H1 (cell line): ENCODE measurements around the gene PTGDR2. TPM values are rescaled to one million over a fixed set of nuclear protein-coding genes. Genes with fewer than 3 reads are reported as not detected.

Experiments used
- CTCF ChIA-PET: fragments of 300-600 bp; sonication (Branson Sonifier 250); formaldehyde crosslinking; loops from one replicate; lab custom pipeline; 2021; ENCODE audit not compliant: partially characterized antibody; lab: Charles Lee
- POLR2A ChIA-PET: fragments of 300-600 bp; sonication (Branson Sonifier 250); formaldehyde crosslinking; loops from one replicate; lab custom pipeline; 2021; ENCODE audit warnings: inconsistent platforms; ENCODE audit not compliant: partially characterized antibody; lab: Charles Lee
- DNase-seq, 2 experiments: peaks; one replicate each; pipeline versions ENCODE4 v3.0.0 to v3.0.0-alpha.2; 2010 to 2022; ENCODE audit warnings: low spot score in 2 of 2, low read depth in 1 of 2, mixed read lengths in 1 of 2
- FAIRE-seq: peaks from 2 replicates; lab custom pipeline; 2011; peaks lifted over from hg19 to GRCh38; lab: Jason Lieb, UNC
- H2AFZ ChIP-seq: 2 replicates; pipeline ENCODE4 v1.8.1; 2012; ENCODE audit warnings: low read length, inconsistent platforms
- H2AK5ac ChIP-seq: 2 replicates; pipeline ENCODE4 v1.6.1; 2013; ENCODE audit warnings: low read depth, low read length
- H2BK120ac ChIP-seq: replicated peaks from 2 replicates; pipeline ENCODE3; 2013; ENCODE audit warnings: low read depth, low read length, inconsistent platforms
- H2BK12ac ChIP-seq: 2 replicates; pipeline ENCODE4 v1.6.1; 2013; ENCODE audit warnings: low read depth, low read length
- H2BK15ac ChIP-seq: 2 replicates; pipeline ENCODE4 v1.6.1; 2013; ENCODE audit warnings: low read length
- H2BK20ac ChIP-seq: 2 replicates; pipeline ENCODE4 v1.6.1; 2013; ENCODE audit warnings: low read length
- H2BK5ac ChIP-seq: 2 replicates; pipeline ENCODE4 v1.6.1; 2013; ENCODE audit warnings: low read depth, low read length
- H3K14ac ChIP-seq: 2 replicates; pipeline ENCODE4 v1.6.1; 2013; ENCODE audit warnings: inconsistent platforms; ENCODE audit not compliant: insufficient read length
- H3K18ac ChIP-seq: 2 replicates; pipeline ENCODE4 v1.6.1; 2013; ENCODE audit warnings: low read length; ENCODE audit errors: extremely low read depth
- H3K23ac ChIP-seq: 2 replicates; pipeline ENCODE4 v1.6.1; 2013; ENCODE audit warnings: inconsistent platforms; ENCODE audit not compliant: insufficient read length
- H3K23me2 ChIP-seq: 2 replicates; pipeline ENCODE4 v1.6.1; 2013; ENCODE audit warnings: low read depth, low read length
- H3K27ac ChIP-seq: 2 replicates; pipeline ENCODE4 v1.6.1; 2011; ENCODE audit warnings: low read depth, low read length, inconsistent platforms
- H3K27me3 ChIP-seq, 4 experiments: replicated peaks in 1 of 4; 1 replicate in 1 of 4; 2 replicates in 3 of 4; pipeline versions ENCODE4 v1.6.1 to v1.8.1; 2011 to 2013; ENCODE audit warnings: low read length in 3 of 4, mild to moderate bottlenecking in 3 of 4, inconsistent platforms in 2 of 4, mixed read lengths in 2 of 4, moderate library complexity in 1 of 4; ENCODE audit not compliant: control insufficient read depth in 3 of 4, insufficient read depth in 3 of 4; ENCODE audit errors: extremely low read depth in 1 of 4
- H3K36me3 ChIP-seq, 4 experiments: 2 replicates each; pipeline versions ENCODE4 v1.6.1 to v1.8.1; 2011 to 2013; ENCODE audit warnings: mild to moderate bottlenecking in 4 of 4, low read length in 3 of 4, moderate library complexity in 2 of 4, control low read depth in 1 of 4, inconsistent platforms in 1 of 4; ENCODE audit not compliant: insufficient read depth in 4 of 4, control insufficient read depth in 2 of 4
- H3K4ac ChIP-seq: replicated peaks from 2 replicates; pipeline ENCODE3; 2013; ENCODE audit warnings: low read length, low read depth, mixed read lengths, inconsistent platforms; ENCODE audit not compliant: insufficient read length
- H3K4me1 ChIP-seq, 4 experiments: replicated peaks in 1 of 4; 1 replicate in 1 of 4; 2 replicates in 3 of 4; pipeline versions ENCODE4 v1.6.1 to v1.8.1; 2011 to 2013; ENCODE audit warnings: low read length in 3 of 4, inconsistent platforms in 2 of 4, mixed read lengths in 1 of 4; ENCODE audit not compliant: insufficient read depth in 4 of 4, control insufficient read depth in 3 of 4
- H3K4me2 ChIP-seq, 2 experiments: 2 replicates each; pipeline versions ENCODE4 v1.6.1 to v1.8.1; 2011 to 2013; ENCODE audit warnings: low read depth in 2 of 2, low read length in 2 of 2, control low read depth in 1 of 2, inconsistent platforms in 1 of 2, mild to moderate bottlenecking in 1 of 2; ENCODE audit not compliant: insufficient read depth in 1 of 2
- H3K4me3 ChIP-seq, 4 experiments: fragments of 200-600, 300-600 bp in 1 of 4; sonication (generic), shearing (Covaris generic), sonication (Bioruptor Twin) in 1 of 4; 2 replicates each; pipeline versions ENCODE4 v1.5.1 to v1.8.1; 2011 to 2016; ENCODE audit warnings: low read length in 4 of 4, low read depth in 3 of 4, control low read depth in 2 of 4, inconsistent platforms in 2 of 4, mild to moderate bottlenecking in 2 of 4, mixed read lengths in 1 of 4, moderate library complexity in 1 of 4; ENCODE audit not compliant: insufficient read depth in 2 of 4; ENCODE audit errors: extremely low read depth in 1 of 4
- H3K56ac ChIP-seq: replicated peaks from 2 replicates; pipeline ENCODE3; 2013; ENCODE audit warnings: low read depth, mild to moderate bottlenecking, mixed read lengths, low read length, inconsistent platforms; ENCODE audit not compliant: insufficient read length
- H3K79me1 ChIP-seq: 2 replicates; pipeline ENCODE4 v1.6.1; 2013; ENCODE audit warnings: low read depth, low read length, control low read depth
- H3K79me2 ChIP-seq, 2 experiments: 2 replicates each; pipeline versions ENCODE4 v1.6.1 to v1.8.1; 2012 to 2013; ENCODE audit warnings: low read length in 2 of 2, mild to moderate bottlenecking in 2 of 2, inconsistent platforms in 1 of 2; ENCODE audit not compliant: insufficient read depth in 2 of 2, control insufficient read depth in 1 of 2
- H3K9ac ChIP-seq, 4 experiments: replicated peaks in 1 of 4; 1 replicate in 1 of 4; 2 replicates in 3 of 4; pipeline versions ENCODE4 v1.6.1 to v1.8.1; 2011 to 2013; ENCODE audit warnings: low read depth in 3 of 4, low read length in 3 of 4, control low read depth in 2 of 4, mild to moderate bottlenecking in 2 of 4, moderate library complexity in 2 of 4, inconsistent platforms in 1 of 4; ENCODE audit errors: extremely low read depth in 1 of 4
- H3K9me3 ChIP-seq, 2 experiments: 2 replicates each; pipeline versions ENCODE4 v1.6.1 to v1.8.1; 2012 to 2013; ENCODE audit warnings: mild to moderate bottlenecking in 2 of 2, moderate library complexity in 2 of 2, control low read depth in 1 of 2, inconsistent platforms in 1 of 2, low read depth in 1 of 2, low read length in 1 of 2, mixed read lengths in 1 of 2; ENCODE audit not compliant: insufficient read depth in 2 of 2
- H4K20me1 ChIP-seq, 2 experiments: replicated peaks in 1 of 2; 2 replicates each; pipeline versions ENCODE3 to v1.8.1; 2011 to 2013; ENCODE audit warnings: inconsistent platforms in 2 of 2, low read length in 2 of 2, mild to moderate bottlenecking in 1 of 2; ENCODE audit not compliant: insufficient read depth in 2 of 2, control insufficient read depth in 1 of 2
- H4K5ac ChIP-seq: 2 replicates; pipeline ENCODE4 v1.6.1; 2013; ENCODE audit warnings: low read length, low read depth, mixed read lengths, inconsistent platforms; ENCODE audit not compliant: insufficient read length
- H4K8ac ChIP-seq: 2 replicates; pipeline ENCODE4 v1.8.0; 2013; ENCODE audit warnings: mild to moderate bottlenecking, moderate library complexity, low read length, inconsistent platforms; ENCODE audit not compliant: insufficient read depth; ENCODE audit errors: extremely low read depth
- H4K91ac ChIP-seq: replicated peaks from 2 replicates; pipeline ENCODE3; 2013; ENCODE audit warnings: low read length, mixed read lengths, inconsistent platforms; ENCODE audit not compliant: insufficient read length
- KDM4A ChIP-seq: IDR thresholded peaks from one replicate; pipeline ENCODE4 v1.7.1; 2012; ENCODE audit warnings: low read depth, mild to moderate bottlenecking, moderate library complexity, low read length, inconsistent platforms; ENCODE audit not compliant: severe bottlenecking
- KDM5A ChIP-seq: fragments of 200-600 bp; IDR thresholded peaks from 2 replicates; pipeline ENCODE4 v1.7.1; 2012; ENCODE audit warnings: mild to moderate bottlenecking, low read length, inconsistent platforms, mixed read lengths
- ZNF274 ChIP-seq: IDR thresholded peaks from 2 replicates; pipeline ENCODE4 v1.7.0; 2012; ENCODE audit warnings: low read length, borderline replicate concordance; ENCODE audit errors: extremely low read depth
- WGBS, 2 experiments: shearing (Covaris generic) in 1 of 2; methylation state at CpG; one replicate each; pipeline versions ENCODE4 v1.1.6 to v1.1.7; 2013 to 2015; ENCODE audit warnings: low lambda C conversion rate in 2 of 2, mixed read lengths in 2 of 2, inconsistent platforms in 1 of 2, low coverage in 1 of 2, missing lambda C conversion rate in 1 of 2; ENCODE audit not compliant: insufficient replicate concordance in 2 of 2, insufficient coverage in 1 of 2, insufficient read length in 1 of 2; ENCODE audit errors: extremely low coverage in 1 of 2, missing lambda C conversion rate in 1 of 2; 5-methylcytosine and 5-hydroxymethylcytosine counted together
- polyA plus RNA-seq, 7 experiments: library from polyadenylated mRNA; depleted of rRNA in 3 of 7; stranded (reverse) in 5 of 7; unstranded in 2 of 7; fragments of >200 nt in 5 of 7; fragments of 200-250 nt in 2 of 7; gene quantifications; 1 replicate in 5 of 7; 2 replicates in 1 of 7; 4 replicates in 1 of 7; pipeline versions ENCODE4 v1.2.1 to v1.2.3, GENCODE V29; 2011 to 2013; ENCODE audit warnings: missing spikeins in 2 of 7, mixed read lengths in 2 of 7
- total RNA-seq: library from RNA; stranded (reverse); fragmentation: NEBNext Ultra II Directional; extraction: Animal tissue kit (Norgen Biotek cat#: 25700); gene quantifications from 2 replicates; pipeline ENCODE4 v1.2.1, GENCODE V29; 2021
- TF ChIP-seq, protein P1 (sequence below): IDR thresholded peaks from 2 replicates; pipeline ENCODE4 v1.6.1; 2012; ENCODE audit warnings: low read length, inconsistent platforms

Gene PTGDR2
- total and polyA plus RNA-seq, 2 of the 8 experiments (the other 6 are each of a cell fraction or from before 2014, with no cell fraction given) = 0.20 TPM; not detected in 1

DNA sequence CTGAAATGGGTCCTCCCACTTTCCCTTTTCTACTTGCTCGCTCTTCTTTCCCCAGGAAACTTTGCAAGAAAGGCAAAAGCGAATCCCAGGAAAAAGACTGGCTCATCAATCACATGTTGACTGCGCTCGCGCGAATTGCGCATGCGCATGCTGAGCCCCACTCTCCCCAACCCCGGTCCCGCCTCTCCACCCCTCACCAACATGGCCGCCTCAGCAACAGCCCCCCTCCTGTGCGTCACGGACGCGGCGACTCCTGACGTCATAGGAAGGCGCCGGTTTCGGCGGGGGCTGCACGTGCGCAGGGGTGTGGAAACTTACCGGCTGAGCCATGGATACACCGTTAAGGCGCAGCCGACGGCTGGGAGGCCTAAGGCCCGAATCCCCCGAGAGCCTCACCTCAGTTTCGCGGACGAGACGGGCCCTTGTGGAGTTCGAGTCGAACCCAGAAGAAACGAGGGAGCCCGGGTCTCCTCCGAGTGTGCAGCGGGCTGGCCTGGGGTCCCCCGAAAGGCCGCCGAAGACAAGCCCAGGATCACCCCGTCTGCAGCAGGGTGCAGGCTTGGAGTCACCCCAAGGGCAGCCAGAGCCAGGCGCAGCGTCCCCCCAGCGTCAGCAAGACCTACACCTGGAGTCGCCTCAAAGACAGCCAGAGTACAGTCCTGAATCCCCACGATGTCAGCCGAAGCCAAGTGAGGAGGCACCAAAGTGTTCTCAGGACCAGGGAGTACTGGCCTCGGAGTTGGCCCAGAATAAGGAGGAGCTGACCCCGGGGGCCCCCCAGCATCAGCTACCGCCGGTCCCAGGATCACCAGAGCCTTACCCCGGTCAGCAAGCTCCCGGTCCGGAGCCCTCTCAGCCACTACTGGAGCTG is 13.7 kb downstream of the PTGDR2 start, which contains the start of gene CCDC86:
Gene CCDC86, plus strand, starts transcription at position 317 of the 871 bp plus-strand sequence. Its CDS starts 12 bp downstream, at position 329.
- peak within 1 kb of the TSS; percentile 93 for H3K18ac ChIP-seq
- no peaks in the 10 kb centered on the region for H3K9me3 ChIP-seq
- 2% methylated on average over 49 of the region's 57 CpGs; no CpG with 5 or more reads in 1 of the 2 experiments for whole genome bisulfite sequencing, 2 experiments
- FAIRE-seq (peak; percentile 58), DNase-seq (peak; percentile 95 to 100)
- H4K5ac ChIP-seq = peak within 1 kb of the TSS; percentile 55
- H3K36me3 ChIP-seq = no peaks in the 10 kb centered on the region; a peak in 1 of 8 replicates
- H3K79me1 ChIP-seq = peaks cover 6% of the 10 kb centered on the region
- H3K4me3 ChIP-seq = peak within 1 kb of the TSS; percentile 79 to 92 (median 86)
- H4K20me1 ChIP-seq = peaks cover 2 to 4% of the 10 kb centered on the region in 2 experiments
- peak within 1 kb of the TSS; percentile 37 for H3K56ac ChIP-seq
- H3K27me3 ChIP-seq = no peaks in the 10 kb centered on the region
- ChIA-PET POLR2A (interaction anchor here (0.7 to 7.3 kb wide), 10 partner anchors 10 to 108 kb away, joined by 3 to 54 read pairs (median 3); partner anchors contain the start of genes PTGDR2 and ZP1), CTCF (interaction anchor here (0.6 to 18.0 kb wide), 10 partner anchors 8 to 682 kb away, joined by 3 to 522 read pairs (median 3); partner anchors contain the start of gene PRPF19)
- H3K4me2 ChIP-seq = peak within 1 kb of the TSS; percentile 89 to 99
- peak within 1 kb of the TSS; percentile 67 for H2AK5ac ChIP-seq
- peak within 1 kb of the TSS; percentile 96 for H4K8ac ChIP-seq
- peak within 1 kb of the TSS; percentile 77; the same call in 1 of the 2 replicates for H3K27ac ChIP-seq
- no peak within 1 kb of the TSS for H2BK20ac ChIP-seq
- peak within 1 kb of the TSS; percentile 83 for H2BK5ac ChIP-seq
- peaks cover 19 to 41% of the 10 kb centered on the region in 2 experiments for H3K79me2 ChIP-seq
- H3K14ac ChIP-seq = no peak within 1 kb of the TSS
- H3K4ac ChIP-seq = no peak within 1 kb of the TSS
- no peak within 1 kb of the TSS for H3K23ac ChIP-seq
- H3K4me1 ChIP-seq = peaks cover 0 to 21% (median 7%) of the 10 kb centered on the region in 4 experiments; a peak in 6 of 7 replicates
- peak within 1 kb of the TSS; percentile 78; the same call in 1 of the 2 replicates for H2AFZ ChIP-seq
- peak within 1 kb of the TSS; percentile 96; the same call in 1 of the 2 replicates for H2BK15ac ChIP-seq
- H2BK12ac ChIP-seq = peak within 1 kb of the TSS; percentile 89
- peak within 1 kb of the TSS; percentile 75 for H4K91ac ChIP-seq
- no peak within 1 kb of the TSS for H2BK120ac ChIP-seq
- peak within 1 kb of the TSS in 3 of 4 experiments; percentile 65 to 88 (median 84); a peak in 6 of 7 replicates for H3K9ac ChIP-seq
- H3K23me2 ChIP-seq = peaks cover 11% of the 10 kb centered on the region; the same call in 1 of the 2 replicates
- TF ChIP-seq, protein P1, sequence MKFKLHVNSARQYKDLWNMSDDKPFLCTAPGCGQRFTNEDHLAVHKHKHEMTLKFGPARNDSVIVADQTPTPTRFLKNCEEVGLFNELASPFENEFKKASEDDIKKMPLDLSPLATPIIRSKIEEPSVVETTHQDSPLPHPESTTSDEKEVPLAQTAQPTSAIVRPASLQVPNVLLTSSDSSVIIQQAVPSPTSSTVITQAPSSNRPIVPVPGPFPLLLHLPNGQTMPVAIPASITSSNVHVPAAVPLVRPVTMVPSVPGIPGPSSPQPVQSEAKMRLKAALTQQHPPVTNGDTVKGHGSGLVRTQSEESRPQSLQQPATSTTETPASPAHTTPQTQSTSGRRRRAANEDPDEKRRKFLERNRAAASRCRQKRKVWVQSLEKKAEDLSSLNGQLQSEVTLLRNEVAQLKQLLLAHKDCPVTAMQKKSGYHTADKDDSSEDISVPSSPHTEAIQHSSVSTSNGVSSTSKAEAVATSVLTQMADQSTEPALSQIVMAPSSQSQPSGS = no peak
- TF ChIP-seq KDM4A (peak; percentile 100), ZNF274 (no peak), KDM5A (peak; percentile 71)
